HFFc6 (cell line): Measurements from ENCODE around the gene C1QTNF12. TPM values are rescaled to one million over a fixed set of nuclear protein-coding genes. Genes with fewer than 3 reads are reported as not detected.

Experiments used
- DNase-seq: peaks from one replicate; pipeline ENCODE4 v3.0.0-alpha.2; 2018
- H3K27ac Mint-ChIP-seq: 2 replicates; pipeline ENCODE4 v1.8.0; 2020; ENCODE audit warnings: mild to moderate bottlenecking, mixed read lengths
- H3K27me3 Mint-ChIP-seq: 2 replicates; pipeline ENCODE4 v1.8.0; 2021; ENCODE audit warnings: mild to moderate bottlenecking, moderate library complexity, mixed read lengths; ENCODE audit not compliant: insufficient read depth
- H3K36me3 Mint-ChIP-seq: 2 replicates; pipeline ENCODE4 v1.8.0; 2021; ENCODE audit warnings: low read depth, mixed read lengths
- H3K4me1 Mint-ChIP-seq: 2 replicates; pipeline ENCODE4 v1.8.0; 2020; ENCODE audit warnings: low read depth, mixed read lengths
- H3K4me3 Mint-ChIP-seq: 2 replicates; pipeline ENCODE4 v1.8.0; 2020; ENCODE audit warnings: mild to moderate bottlenecking, moderate library complexity, mixed read lengths
- H3K9me3 Mint-ChIP-seq: 2 replicates; pipeline ENCODE4 v1.8.0; 2020; ENCODE audit warnings: mild to moderate bottlenecking, mixed read lengths
- total RNA-seq, 6 experiments: library from RNA; stranded (reverse); fragmentation: NEBNext Ultra II Directional; extraction: Animal tissue kit (Norgen Biotek cat#: 25700); gene quantifications; 2 replicates in 1 of 6; 3 replicates in 5 of 6; pipeline ENCODE4 v1.2.3, GENCODE V29; 2021
- TF ChIP-seq, protein P1 (sequence below): fragments of 200-600 bp; sonication (generic); IDR thresholded peaks from 2 replicates; pipeline ENCODE4 v1.5.0; 2021; ENCODE audit warnings: antibody characterized with exemption, mild to moderate bottlenecking

C1QTNF12 gene
- total RNA-seq, 6 experiments from 2014 or later, result 0.31 to 1.7 (median 1.1) TPM

- H3K27me3 Mint-ChIP-seq, result 0 out of 2 replicates have a peak, but pooled peaks cover under 1% of the 10 kb centered on the region
- no peaks in the 10 kb centered on the region for H3K4me1 Mint-ChIP-seq
- no peak for DNase-seq
- TF ChIP-seq, protein P1, sequence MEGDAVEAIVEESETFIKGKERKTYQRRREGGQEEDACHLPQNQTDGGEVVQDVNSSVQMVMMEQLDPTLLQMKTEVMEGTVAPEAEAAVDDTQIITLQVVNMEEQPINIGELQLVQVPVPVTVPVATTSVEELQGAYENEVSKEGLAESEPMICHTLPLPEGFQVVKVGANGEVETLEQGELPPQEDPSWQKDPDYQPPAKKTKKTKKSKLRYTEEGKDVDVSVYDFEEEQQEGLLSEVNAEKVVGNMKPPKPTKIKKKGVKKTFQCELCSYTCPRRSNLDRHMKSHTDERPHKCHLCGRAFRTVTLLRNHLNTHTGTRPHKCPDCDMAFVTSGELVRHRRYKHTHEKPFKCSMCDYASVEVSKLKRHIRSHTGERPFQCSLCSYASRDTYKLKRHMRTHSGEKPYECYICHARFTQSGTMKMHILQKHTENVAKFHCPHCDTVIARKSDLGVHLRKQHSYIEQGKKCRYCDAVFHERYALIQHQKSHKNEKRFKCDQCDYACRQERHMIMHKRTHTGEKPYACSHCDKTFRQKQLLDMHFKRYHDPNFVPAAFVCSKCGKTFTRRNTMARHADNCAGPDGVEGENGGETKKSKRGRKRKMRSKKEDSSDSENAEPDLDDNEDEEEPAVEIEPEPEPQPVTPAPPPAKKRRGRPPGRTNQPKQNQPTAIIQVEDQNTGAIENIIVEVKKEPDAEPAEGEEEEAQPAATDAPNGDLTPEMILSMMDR, result no peak
- peaks cover 32% of the 10 kb centered on the region for H3K36me3 Mint-ChIP-seq
- no peaks in the 10 kb centered on the region for H3K9me3 Mint-ChIP-seq
- H3K27ac Mint-ChIP-seq, result no peak overlapping the region
- H3K4me3 Mint-ChIP-seq, result no peak overlapping the region
These were observed 23.8 kb downstream of the C1QTNF12 start for GRCh38 chr1:1222575-1223225.

- no peak overlapping the region for H3K4me3 Mint-ChIP-seq
These were observed 24.5 kb downstream of the C1QTNF12 start for GRCh38 chr1:1221887-1222574.

DNA sequence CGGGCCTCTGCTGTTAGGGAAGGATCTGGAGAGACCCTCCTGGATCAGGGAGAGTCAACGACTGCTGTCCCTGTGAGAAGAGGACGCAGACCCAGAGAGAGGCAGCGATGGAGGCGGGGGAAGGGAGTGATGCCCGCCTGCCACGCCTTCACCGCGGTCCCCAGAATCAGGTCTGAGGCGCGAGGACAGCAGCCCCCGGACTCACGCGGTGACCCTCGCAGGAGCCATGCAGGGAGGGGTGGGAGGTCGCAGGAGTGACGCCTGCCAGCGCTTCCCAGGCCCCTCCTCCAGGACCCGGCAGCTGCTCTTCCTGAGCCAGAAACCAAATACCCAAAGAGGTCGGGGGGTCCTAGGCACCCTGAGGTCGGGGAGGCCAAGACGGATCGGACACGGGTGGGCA lies 26.3 kb downstream of the C1QTNF12 start:
- Mint-ChIP-seq H3K27me3 (0 out of 2 replicates have a peak, but pooled peaks cover 1% of the 10 kb centered on the region), H3K36me3 (peaks cover 27% of the 10 kb centered on the region), H3K27ac (no peak overlapping the region), H3K4me1 (no peaks in the 10 kb centered on the region), H3K9me3 (no peaks in the 10 kb centered on the region), H3K4me3 (no peak overlapping the region)
- DNase-seq, result no peak
- TF ChIP-seq, protein P1, result no peak

More at GRCh38 chr1:1221887-1222574, 24.5 kb downstream of the C1QTNF12 start:
- Mint-ChIP-seq H3K9me3 (no peaks in the 10 kb centered on the region), H3K27me3 (0 out of 2 replicates have a peak, but pooled peaks cover 1% of the 10 kb centered on the region), H3K4me1 (no peaks in the 10 kb centered on the region), H3K27ac (no peak overlapping the region), H3K36me3 (peaks cover 32% of the 10 kb centered on the region)
- TF ChIP-seq, protein P1, result no peak
- DNase-seq, result no peak

DNA sequence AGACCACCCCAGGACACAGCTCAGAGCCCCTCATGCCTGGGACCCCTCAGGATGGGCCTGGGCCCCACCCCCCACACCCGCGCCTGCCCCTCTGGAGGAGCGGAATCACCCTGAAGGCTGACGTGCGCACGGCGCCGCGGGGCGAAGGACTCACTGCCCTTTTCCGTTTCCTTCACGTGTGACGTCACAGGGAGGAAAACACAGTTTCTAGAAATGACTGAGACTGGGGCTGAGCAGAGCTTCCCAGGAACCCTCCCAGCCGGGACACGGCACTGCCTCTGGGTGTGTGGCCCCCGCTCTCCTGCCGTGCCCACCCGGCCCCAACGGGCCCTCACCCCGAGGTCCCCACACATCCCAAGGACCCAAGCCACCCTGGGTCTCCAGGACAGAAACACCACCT lies 27.2 kb downstream of the C1QTNF12 start:
- 0 out of 2 replicates have a peak, but pooled peaks cover 1% of the 10 kb centered on the region for H3K27me3 Mint-ChIP-seq
- H3K4me1 Mint-ChIP-seq, result no peaks in the 10 kb centered on the region
- peaks cover 23% of the 10 kb centered on the region for H3K36me3 Mint-ChIP-seq
- TF ChIP-seq, protein P1, result no peak
- no peak overlapping the region for H3K27ac Mint-ChIP-seq
- no peak for DNase-seq
- no peaks in the 10 kb centered on the region for H3K9me3 Mint-ChIP-seq
- no peak overlapping the region for H3K4me3 Mint-ChIP-seq

- no peaks in the 10 kb centered on the region for H3K4me1 Mint-ChIP-seq
- peaks cover 23% of the 10 kb centered on the region for H3K36me3 Mint-ChIP-seq
- DNase-seq, result no peak
- TF ChIP-seq, protein P1, result no peak
- no peak overlapping the region for H3K4me3 Mint-ChIP-seq
- H3K27me3 Mint-ChIP-seq, result 0 out of 2 replicates have a peak, but pooled peaks cover 1% of the 10 kb centered on the region
- H3K27ac Mint-ChIP-seq, result no peak overlapping the region
- H3K9me3 Mint-ChIP-seq, result no peaks in the 10 kb centered on the region
These were observed 27.9 kb downstream of the C1QTNF12 start for GRCh38 chr1:1218524-1219200.
